Choroid plexus epithelial cell (primary cell): ENCODE data around the gene SNX1.
A peak's percentile ranks its signal among the peaks of the same experiment; 100 is the strongest.
"Not testable (repeated sequence)": the region's sequence is repeated elsewhere in the genome, so short reads cannot be mapped to it uniquely, and the experiment has no call there.

ENCODE experiments used
- DNase-seq: peaks from one replicate; pipeline ENCODE4 v3.0.0-alpha.2; 2010; ENCODE audit warnings: low read depth
- H3K4me3 ChIP-seq: 2 replicates; pipeline ENCODE4 v1.5.1; 2011; ENCODE audit warnings: low read depth, mild to moderate bottlenecking, control low read depth, low read length, moderate library complexity
- CTCF ChIP-seq: conservative IDR thresholded peaks from 2 replicates; pipeline ENCODE4 v1.5.1; 2011; ENCODE audit warnings: low read depth, mild to moderate bottlenecking, control low read depth, inconsistent platforms, low read length, moderate library complexity

The SNX1 gene

GRCh38 chr15:64096668-64097384 lies 1.0 kb downstream of the SNX1 start:
- TF ChIP-seq CTCF, result peak; percentile 42

GRCh38 chr15:64099379-64099778 lies 3.6 kb downstream of the SNX1 start:
- no peak for TF ChIP-seq CTCF
- no peak overlapping the region for H3K4me3 ChIP-seq
- DNase-seq, result no peak

More at GRCh38 chr15:64096668-64097384, 1.0 kb downstream of the SNX1 start:
- H3K4me3 ChIP-seq, result peak overlapping the region; percentile 94
- peak; percentile 69 for DNase-seq

- no peak for DNase-seq
- TF ChIP-seq CTCF, result no peak
- no peak overlapping the region for H3K4me3 ChIP-seq
These were observed 5.2 kb downstream of the SNX1 start for GRCh38 chr15:64100958-64101357.

- TF ChIP-seq CTCF, result no peak
- no peak for DNase-seq
- H3K4me3 ChIP-seq, result no peak overlapping the region
These were observed 6.7 kb downstream of the SNX1 start for GRCh38 chr15:64102497-64102896.

- no peak for TF ChIP-seq CTCF
- no peak overlapping the region for H3K4me3 ChIP-seq
- peak; percentile 82 for DNase-seq
These were observed 9.4 kb downstream of the SNX1 start for GRCh38 chr15:64105113-64105704.

- no peak for DNase-seq
- H3K4me3 ChIP-seq, result no peak overlapping the region
- TF ChIP-seq CTCF, result no peak
These were observed 11.6 kb downstream of the SNX1 start for GRCh38 chr15:64107337-64107736.

GRCh38 chr15:64110108-64110701 lies 14.4 kb downstream of the SNX1 start:
- not testable (repeated sequence) for DNase-seq, H3K4me3 ChIP-seq
